Superior temporal gyrus (tissue), 1 donor: ENCODE measurements around the gene RYR1.
A peak's percentile ranks its signal among the peaks of the same experiment; 100 is the strongest.
"Not testable (repeated sequence)": the region's sequence is repeated elsewhere in the genome, so short reads cannot be mapped to it uniquely, and the experiment has no call there.

Source experiments
- DNase-seq: peaks from one replicate; pipeline ENCODE4 v3.0.0-alpha.2; 2016; ENCODE audit errors: extremely low spot score

The RYR1 gene

DNA sequence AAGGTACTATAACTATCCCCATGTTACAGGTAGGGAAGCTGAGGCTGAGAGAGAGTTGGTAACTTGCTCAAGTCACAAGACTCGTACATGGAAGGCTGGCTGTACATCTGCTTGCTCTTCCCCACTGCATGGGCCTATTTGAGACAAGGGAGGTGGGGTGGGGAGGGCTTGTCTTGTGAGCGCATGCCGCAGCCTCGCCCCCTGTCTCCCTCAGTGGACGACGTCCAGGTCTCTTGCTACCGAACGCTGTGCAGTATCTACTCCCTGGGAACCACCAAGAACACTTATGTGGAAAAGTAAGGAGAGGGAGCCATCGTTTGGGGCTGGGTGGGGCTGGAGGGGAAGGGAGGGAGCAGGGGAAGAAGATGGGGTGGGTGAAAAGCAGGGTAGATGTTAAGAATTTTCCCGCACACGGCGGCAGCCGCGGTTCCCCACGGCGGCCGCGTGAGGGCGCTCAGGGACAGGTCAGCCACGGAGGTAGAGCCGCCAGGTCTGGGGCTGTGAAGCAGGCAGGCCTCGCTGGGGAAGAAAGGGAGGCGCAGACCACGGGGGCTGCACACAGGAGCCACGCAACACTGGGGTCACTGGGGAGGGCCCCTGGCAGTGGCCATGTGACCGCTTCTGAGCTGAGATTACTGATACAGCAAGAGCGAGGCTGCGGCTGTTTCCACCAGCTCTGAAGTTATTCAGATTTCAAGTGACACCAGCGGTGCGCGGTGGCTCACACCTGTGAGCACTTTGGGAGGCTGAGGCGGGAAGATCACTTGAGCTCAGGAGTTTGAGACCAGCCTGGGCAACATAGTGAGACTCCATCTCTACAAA is 81.5 kb downstream of the RYR1 start:
- DNase-seq = peak; percentile 64

DNA sequence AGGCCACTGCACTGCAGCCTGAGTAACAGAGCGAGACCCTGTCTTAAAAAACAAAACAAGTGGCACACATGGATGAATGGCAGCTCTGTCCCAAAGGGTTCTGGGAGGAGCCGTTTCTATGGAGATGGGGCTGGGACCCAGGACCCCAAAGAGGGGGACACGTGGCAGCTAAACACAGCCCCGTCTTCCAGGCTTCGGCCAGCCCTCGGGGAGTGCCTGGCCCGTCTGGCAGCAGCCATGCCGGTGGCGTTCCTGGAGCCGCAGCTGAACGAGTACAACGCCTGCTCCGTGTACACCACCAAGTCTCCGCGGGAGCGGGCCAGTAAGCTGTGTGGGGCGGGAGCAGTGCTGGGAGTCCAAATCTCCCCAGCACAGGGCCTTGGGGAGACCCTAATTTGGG is 82.4 kb downstream of the RYR1 start:
- DNase-seq = no peak

DNA sequence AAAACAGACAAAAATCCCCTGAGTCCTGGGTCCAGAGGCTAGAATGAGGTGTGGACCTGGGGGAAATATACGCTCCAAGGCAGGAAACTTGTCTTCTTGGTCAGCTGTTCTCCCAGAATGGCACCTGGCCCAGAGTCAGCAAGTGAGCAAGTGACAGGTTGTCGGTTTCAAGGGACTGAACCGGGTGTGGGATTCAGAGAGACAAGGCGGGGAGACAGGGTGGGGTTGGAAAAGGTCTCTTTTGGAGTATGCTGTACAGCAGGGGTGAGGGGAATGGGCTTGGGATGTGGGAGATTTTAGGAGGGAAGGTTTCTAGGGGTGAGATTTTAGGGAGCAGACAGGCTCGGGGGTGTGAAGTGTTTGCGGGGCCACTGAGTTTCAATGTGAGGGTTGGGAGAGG is 83.3 kb downstream of the RYR1 start:
- DNase-seq = no peak

DNA sequence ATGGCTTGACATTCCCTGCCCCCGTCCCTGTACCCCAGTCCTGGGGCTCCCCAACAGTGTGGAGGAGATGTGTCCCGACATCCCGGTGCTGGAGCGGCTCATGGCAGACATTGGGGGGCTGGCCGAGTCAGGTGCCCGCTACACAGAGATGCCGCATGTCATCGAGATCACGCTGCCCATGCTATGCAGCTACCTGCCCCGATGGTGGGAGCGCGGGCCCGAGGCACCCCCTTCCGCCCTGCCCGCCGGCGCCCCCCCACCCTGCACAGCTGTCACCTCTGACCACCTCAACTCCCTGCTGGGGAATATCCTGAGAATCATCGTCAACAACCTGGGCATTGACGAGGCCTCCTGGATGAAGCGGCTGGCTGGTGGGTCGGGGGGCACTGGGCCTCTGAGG is 83.8 kb downstream of the RYR1 start:
- no peak for DNase-seq

DNA sequence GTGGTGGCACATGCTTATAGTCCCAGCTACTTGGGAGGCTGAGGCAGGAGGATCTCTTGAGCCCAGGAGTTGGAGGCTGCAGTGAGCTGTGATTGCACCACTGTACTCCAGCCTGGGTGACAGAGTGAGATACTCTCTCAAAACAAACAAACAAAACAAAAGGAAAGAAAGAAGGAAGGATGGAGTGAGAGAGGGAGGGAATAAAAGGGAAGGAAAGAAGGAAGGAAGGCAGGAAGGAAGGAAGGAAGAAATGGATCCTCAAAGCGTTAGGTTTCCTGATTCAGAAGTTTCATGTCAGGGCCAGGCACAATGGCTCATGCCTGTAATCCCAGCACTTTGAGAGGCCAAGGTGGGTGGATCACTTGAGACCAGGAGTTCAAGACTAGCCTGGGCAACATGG is 84.5 kb downstream of the RYR1 start:
- DNase-seq = not testable (repeated sequence)

DNA sequence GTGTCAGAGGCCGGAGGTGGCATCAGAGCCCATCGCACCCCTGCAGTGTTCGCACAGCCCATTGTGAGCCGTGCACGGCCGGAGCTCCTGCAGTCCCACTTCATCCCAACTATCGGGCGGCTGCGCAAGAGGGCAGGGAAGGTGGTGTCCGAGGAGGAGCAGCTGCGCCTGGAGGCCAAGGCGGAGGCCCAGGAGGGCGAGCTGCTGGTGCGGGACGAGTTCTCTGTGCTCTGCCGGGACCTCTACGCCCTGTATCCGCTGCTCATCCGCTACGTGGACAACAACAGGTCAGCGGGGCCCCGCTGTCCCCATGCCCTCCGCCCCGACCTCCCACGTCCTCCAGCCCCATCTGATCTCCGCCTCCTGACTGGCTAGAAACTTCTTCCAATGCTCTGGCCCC is 85.7 kb downstream of the RYR1 start:
- no peak for DNase-seq

DNA sequence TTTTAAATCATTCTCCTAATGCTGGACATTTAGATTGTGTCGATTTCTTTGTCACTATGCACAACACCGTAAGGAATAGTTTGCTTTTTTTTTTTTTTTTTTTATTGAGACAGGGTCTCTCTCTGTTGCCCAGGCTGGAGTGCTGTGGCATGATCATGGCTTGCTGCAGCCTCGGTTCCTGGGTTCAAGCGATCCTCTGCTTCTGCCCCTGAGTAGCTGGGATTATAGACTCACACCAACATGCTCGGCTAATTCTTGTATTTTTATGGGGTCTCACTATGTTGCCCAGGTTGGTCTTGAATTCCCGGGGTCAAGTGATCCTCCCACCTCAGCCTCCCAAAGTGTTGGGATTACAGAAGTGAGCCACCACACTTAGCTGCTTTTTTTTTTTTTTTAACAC is 86.5 kb downstream of the RYR1 start:
- no peak for DNase-seq

DNA sequence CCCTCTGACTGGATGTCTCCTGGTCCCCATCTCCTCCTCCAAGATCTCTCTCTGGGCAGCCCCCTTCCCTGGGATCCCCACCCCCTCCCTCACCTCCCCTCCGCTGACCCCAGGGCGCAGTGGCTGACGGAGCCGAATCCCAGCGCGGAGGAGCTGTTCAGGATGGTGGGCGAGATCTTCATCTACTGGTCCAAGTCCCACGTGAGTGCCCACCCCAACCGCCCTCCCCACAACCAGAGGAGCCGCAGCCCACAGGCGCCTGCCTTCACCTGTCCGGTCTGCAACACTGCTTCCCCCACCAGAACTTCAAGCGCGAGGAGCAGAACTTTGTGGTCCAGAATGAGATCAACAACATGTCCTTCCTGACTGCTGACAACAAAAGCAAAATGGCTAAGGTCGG is 89.4 kb downstream of the RYR1 start:
- no peak for DNase-seq

DNA sequence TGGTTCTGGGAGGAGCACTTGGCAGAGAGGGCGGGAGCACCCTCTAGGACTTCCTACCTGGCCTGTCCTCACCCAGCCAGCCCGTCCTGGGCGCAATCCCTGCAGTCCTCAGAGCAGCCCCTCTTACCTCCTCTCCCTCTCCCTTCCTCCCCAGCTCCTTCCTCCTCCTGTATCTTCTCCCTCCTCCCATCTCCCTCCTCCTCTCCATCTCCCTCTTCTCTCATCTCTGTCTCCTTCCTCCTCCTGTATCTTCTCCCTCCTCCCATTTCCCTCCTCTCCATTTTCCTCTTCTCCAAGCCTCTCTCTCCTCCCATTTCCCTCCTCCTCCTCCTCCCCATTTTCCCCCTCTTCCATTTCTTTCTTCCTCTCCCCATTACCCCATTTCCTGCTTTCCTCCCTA is 89.8 kb downstream of the RYR1 start:
- DNase-seq = no peak

DNA sequence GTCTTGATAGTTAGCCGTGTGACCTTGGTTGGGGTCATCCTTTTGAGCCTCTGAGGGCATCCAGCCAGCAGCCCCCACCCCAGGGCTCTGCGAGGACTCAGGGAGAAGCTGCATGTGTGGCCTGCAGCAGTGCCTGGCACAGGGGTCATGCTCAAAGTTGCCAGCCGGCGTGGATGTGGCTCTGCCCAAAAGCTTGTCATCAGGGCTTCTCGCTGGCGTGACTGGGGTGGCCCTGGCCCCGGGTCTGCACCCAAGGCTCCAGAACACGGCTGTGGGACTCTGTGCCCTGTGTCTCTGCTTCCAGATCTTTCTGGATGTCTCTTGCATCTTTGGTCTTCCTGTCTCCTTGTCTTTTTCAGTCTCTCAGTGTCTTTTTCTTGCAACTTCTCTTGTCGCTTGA is 90.9 kb downstream of the RYR1 start:
- no peak for DNase-seq

DNA sequence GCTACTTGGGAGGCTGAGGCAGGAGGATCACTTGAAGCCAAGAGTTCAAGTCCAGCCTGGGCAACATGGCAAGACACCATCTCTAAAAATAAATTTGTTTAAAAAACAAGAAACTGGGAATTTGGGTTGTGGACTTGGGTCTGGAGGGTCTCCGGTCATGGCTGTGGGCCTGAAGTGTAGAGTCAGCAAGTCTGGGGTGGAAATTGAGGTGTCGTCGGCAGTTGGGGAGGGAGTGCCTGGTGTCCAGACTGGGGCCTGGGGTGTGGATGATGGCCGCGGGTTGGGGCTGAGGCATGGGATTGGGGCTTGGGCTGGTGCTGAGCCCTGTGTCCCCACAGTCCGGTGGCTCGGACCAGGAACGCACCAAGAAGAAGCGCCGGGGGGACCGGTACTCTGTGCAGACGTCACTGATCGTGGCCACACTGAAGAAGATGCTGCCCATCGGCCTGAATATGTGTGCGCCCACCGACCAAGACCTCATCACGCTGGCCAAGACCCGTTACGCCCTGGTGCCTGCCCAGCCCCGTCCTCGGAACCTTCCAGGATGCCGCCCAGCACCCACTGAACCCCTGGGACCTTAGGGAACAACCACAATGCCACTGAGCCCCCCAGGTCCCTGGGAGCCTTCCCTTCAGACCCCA is 91.6 kb downstream of the RYR1 start:
- no peak for DNase-seq

DNA sequence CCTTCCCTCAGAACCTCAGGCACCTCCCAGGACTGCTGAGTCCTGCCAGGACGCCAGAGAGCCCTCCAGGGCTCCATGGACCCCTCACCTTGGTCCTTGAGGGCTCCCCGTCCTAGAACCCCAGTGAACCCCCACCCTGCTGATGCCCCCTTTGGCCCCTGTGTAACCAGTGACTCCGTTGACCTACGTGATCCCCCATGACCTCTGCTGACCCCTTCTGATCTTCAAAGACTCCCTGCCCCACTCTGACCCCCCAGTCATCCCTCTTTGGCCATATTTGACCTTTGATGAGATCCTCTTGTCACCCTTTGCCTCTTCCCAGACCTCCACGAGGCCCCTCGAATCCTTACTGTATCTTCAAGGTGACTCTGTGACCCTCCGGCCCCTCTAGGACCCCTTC is 92.9 kb downstream of the RYR1 start:
- DNase-seq = no peak

DNA sequence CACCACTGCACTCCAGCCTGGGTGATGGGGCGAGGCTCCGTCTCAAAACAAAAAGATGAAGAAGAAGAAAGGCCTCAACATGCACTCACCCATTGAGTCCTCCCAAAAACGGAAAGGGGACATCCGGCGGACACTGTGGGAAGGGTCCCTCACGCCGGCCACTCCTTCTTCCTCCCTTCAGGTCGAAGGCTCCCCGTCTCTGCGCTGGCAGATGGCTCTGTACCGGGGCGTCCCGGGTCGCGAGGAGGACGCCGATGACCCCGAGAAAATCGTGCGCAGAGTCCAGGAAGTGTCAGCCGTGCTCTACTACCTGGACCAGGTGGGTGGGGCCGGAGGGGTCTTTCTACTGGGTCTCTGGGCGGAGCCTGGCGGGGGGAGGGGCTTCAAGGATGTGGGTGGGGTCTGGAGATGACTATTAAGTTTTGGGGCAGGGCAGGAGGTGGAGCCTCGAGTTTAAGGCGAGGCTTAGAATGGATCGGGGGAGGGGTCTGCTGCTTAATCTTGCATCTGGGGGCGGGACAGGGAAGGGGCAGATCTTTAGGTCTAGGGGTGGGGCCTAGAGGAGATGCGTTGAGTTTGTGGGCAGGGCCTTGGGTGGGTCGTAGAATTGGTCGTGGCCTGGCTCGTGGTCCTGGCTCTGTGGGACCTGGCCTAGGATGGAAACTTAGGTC is 94.1 kb downstream of the RYR1 start:
- DNase-seq = no peak

DNA sequence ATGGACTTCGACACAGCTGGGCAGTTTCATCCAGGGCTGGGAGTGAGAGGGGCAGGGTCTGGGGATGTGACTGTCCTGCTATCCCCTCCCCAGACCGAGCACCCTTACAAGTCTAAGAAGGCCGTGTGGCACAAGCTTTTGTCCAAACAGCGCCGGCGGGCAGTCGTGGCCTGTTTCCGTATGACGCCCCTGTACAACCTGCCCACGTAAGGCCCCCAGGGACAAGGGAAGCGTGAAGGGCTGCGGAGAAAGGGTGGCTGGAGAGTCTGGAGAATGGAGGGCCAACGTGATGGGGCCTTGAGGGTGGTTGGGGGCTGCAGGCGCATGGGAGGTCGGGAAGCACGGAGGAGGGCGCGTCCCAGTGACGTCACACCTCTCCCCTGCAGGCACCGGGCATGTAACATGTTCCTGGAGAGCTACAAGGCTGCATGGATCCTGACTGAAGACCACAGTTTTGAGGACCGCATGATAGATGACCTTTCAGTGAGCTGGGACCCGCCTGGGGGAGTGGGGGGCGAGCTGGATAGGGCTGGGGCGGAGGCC is 94.8 kb downstream of the RYR1 start:
- DNase-seq = no peak

DNA sequence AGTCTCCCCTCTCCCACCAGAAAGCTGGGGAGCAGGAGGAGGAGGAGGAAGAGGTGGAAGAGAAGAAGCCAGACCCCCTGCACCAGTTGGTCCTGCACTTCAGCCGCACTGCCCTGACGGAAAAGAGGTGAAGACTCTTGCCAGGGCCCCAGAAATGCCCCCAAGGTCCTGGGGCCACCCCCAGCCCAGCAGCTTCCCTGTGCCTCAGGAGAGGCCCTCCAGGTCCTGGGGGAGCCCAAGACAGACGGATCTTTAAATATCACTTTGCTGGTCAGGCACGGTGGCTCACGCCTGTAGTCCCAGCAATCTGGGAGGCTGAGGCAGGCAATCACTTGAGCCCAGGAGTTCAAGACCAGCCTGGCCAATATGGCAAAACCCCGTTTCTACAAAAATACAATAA is 95.4 kb downstream of the RYR1 start:
- no peak for DNase-seq

DNA sequence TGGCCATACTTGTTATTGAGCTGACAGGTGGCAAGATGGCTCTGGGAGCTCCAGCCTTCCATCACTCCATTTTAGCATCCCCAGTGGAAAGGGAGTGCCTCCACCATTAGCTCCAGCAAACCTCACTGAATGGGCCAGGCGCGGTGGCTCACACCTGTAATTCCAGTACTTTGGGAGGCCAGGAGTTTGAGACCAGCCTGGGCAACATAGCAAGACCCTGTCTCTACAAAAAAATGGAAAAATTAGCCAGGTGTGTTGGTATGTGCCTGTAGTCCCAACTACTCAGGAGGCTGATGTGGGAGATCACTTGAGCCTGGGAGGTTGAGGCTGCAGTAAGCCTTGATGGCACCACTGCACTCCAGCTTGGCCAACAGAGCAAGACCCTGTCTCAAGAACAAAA is 98.0 kb downstream of the RYR1 start:
- no peak for DNase-seq

DNA sequence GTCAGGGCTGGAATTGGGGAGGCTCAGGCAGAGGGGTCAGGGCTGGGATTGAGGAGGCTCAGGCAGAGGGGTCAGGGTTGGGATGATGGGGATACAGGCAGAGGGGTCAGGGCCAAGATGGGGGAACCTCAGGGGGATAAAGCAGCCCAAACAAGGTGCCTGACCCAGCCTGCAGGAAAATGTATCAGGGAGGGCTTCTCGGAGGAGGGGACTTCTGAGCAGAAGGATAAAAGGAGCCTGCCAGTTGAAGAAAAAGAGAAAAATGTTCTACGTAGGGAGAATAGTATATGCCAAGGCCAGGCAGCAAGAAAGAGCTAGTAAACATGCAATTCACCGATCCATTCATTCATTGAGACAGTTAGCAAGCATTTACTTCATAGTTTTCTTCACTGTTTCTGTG is 99.4 kb downstream of the RYR1 start:
- DNase-seq = no peak

DNA sequence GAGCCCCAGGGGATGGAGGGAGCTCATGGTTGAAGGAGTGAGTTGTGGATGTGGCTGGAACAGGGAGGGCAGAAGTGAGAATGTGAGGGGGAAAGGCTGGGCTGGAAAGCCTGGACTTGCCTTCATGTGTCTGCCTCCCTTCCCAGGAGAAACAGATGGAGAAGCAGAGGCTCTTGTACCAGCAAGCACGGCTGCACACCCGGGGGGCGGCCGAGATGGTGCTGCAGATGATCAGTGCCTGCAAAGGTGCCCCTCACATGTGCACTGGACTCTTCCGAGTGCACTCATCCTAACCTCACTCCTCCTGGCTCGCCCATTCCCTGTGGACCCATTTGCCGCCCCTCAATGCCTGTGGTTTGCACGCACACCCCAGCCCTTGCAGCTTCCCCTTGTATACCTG is 101.1 kb downstream of the RYR1 start:
- DNase-seq = no peak

DNA sequence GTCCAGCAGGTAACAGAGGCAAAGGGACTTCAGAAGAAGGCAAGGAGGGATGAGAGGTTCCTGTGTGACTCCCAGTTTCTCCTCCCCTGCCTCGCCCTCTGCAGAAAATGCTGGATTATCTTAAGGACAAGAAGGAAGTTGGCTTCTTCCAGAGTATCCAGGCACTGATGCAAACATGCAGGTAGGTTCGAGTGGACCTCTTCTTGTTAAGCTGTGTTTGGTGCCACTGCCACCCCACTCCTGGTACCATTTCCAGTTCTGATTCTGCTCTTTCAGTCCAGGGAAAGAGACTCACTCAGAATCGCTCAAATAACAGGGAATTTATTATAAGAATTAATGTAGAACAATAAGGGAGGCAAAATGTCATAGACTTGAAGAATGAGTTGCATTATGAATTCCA is 101.7 kb downstream of the RYR1 start:
- no peak for DNase-seq

DNA sequence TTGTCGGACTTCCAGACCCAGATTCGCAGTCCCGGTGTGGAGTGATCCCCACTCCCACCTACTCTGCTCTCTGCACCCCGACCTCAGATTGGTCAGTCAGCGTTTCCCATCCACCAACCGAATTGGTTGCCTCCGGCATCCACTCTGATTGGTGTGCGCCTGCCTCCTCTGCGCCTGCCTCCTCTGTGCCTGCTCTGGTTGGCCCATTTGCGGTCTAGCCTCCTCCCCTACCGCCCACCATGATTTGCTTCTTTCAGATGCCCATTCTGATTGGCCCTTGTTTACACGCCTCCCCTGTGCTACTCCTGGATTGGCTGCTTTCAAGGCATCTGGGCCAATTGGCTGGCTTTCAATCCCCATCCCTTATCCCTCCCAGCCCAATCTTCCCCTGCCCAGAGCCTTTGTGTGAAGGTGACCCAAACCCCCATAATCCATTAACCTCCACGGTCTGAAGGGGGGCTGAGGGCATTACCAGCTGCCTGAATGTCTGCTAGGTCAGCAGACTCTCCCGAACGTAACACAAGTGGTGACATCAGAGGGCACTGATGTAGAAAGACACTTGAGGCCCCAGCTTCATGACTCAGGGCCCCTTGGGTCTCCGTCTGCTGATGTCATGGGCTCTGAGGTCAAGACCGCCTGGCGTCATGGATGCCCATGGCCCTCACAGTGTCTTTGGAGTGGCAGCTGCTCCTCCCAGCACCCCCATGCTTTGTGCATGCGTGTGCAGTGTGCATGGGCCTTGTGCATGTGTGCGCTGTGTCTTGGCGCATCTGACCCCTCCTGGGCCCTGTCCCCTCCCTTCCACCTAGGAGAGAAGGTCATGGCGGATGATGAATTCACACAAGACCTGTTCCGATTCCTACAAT is 103.8 kb downstream of the RYR1 start:
- no peak for DNase-seq

DNA sequence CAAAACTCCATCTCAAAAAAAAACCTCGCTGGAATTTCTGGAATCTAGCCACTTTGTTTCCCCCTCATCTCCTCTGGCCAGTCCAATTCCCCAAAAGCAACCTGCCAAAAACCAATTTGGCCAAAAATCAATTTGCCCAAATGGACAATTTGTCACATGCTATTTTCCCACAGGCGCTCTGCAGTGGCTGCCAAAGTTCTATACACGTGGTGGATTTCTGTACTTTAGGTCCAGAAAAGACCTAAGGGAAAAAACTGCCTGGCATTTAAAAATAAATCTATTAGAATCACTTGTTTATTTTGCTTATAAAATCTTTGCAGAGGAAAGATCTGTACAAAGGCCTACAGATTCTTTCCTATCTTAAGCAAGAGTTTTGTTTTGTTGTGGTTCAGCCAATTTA is 104.9 kb downstream of the RYR1 start:
- DNase-seq = peak; percentile 67
